GM19463 (cell line): ENCODE measurements around the gene USP12.
"Not testable (repeated sequence)": the region's sequence is repeated elsewhere in the genome, so short reads cannot be mapped to it uniquely, and the experiment has no call there.

Experiments
- ATAC-seq: cut with Tn5 transposase; IDR thresholded peaks from one replicate; pipeline ENCODE4 v1.9.1; 2021; ENCODE audit warnings: mild to moderate bottlenecking, moderate library complexity; ENCODE audit not compliant: unreplicated experiment

Gene USP12

GRCh38 chr13:27151798-27152599 lies 19.6 kb downstream of the USP12 start:
- ATAC-seq, result peak; percentile 50

GRCh38 chr13:27149702-27150101 lies 21.9 kb downstream of the USP12 start:
- no peak for ATAC-seq

GRCh38 chr13:27148900-27149299 lies 22.7 kb downstream of the USP12 start:
- no peak for ATAC-seq

- ATAC-seq, result peak; percentile 52
Measured at GRCh38 chr13:27147530-27148170, 24.0 kb downstream of the USP12 start.

GRCh38 chr13:27141746-27142145 lies 29.9 kb downstream of the USP12 start:
- no peak for ATAC-seq

- not testable (repeated sequence) for ATAC-seq
Measured at GRCh38 chr13:27141159-27141558, 30.5 kb downstream of the USP12 start.

GRCh38 chr13:27140060-27140459 lies 31.6 kb downstream of the USP12 start:
- no peak for ATAC-seq

- ATAC-seq, result no peak
Measured at GRCh38 chr13:27139565-27139964, 32.0 kb downstream of the USP12 start.

- ATAC-seq, result no peak
Measured at GRCh38 chr13:27138457-27139093, 33.0 kb downstream of the USP12 start.

GRCh38 chr13:27137759-27138158 lies 33.9 kb downstream of the USP12 start:
- ATAC-seq, result no peak

GRCh38 chr13:27135023-27135422 lies 36.6 kb downstream of the USP12 start:
- ATAC-seq, result no peak

GRCh38 chr13:27133889-27134288 lies 37.7 kb downstream of the USP12 start:
- ATAC-seq, result no peak

GRCh38 chr13:27132538-27132937 lies 39.1 kb downstream of the USP12 start:
- ATAC-seq, result peak; percentile 41

- ATAC-seq, result no peak
Measured at GRCh38 chr13:27131906-27132305, 39.7 kb downstream of the USP12 start.

GRCh38 chr13:27130979-27131623 lies 40.5 kb downstream of the USP12 start:
- ATAC-seq, result peak; percentile 83

GRCh38 chr13:27130223-27130978 lies 41.2 kb downstream of the USP12 start:
- no peak for ATAC-seq

- no peak for ATAC-seq
Measured at GRCh38 chr13:27128825-27129627, 42.6 kb downstream of the USP12 start.

GRCh38 chr13:27126859-27127258 lies 44.8 kb downstream of the USP12 start:
- ATAC-seq, result no peak

- no peak for ATAC-seq
Measured at GRCh38 chr13:27125357-27126282, 46.0 kb downstream of the USP12 start.
